ENCODE measurements around the gene SPOCK1. TPM values are rescaled to one million over a fixed set of nuclear protein-coding genes. Genes with fewer than 3 reads are reported as not detected.

Gene SPOCK1
- total and polyA plus RNA-seq, 5 donors from 2014 or later = 0.27 TPM; not detected in 4

GRCh38 chr5:137370096-137371071, 128.7 kb downstream of the SPOCK1 start:
- H3K9me3 ChIP-seq (ENCODE audit: control insufficient read depth in 2 of 2, low read length in 2 of 2) = no peaks in the 10 kb centered on the region
- no peak for ATAC-seq (ENCODE audit: low read depth in 2 of 2)
- Mint-ChIP-seq H3K27me3 (peaks cover 6% of the 10 kb centered on the region), H3K27ac (peak overlapping the region in 1 of 3 donors; percentile 6), H3K4me1 (no peaks in the 10 kb centered on the region), H3K4me3 (no peak overlapping the region), H3K36me3 (no peaks in the 10 kb centered on the region), H3K9me3 (peaks cover 0 to 2% (median 0%) of the 10 kb centered on the region in 7 donors)
- H3K27me3 ChIP-seq (ENCODE audit: control insufficient read depth, insufficient read depth, low read length) = no peaks in the 10 kb centered on the region
- no peak overlapping the region for H3K27ac ChIP-seq (ENCODE audit: insufficient read depth, low read length, poor library complexity, severe bottlenecking)
- H3K36me3 ChIP-seq (ENCODE audit: control insufficient read depth, insufficient read depth, low read length) = no peaks in the 10 kb centered on the region
- no peak overlapping the region for H3K4me3 ChIP-seq (ENCODE audit: low read depth, low read length)
- no peak for DNase-seq
- no peaks in the 10 kb centered on the region for H3K4me1 ChIP-seq (ENCODE audit: control insufficient read depth, insufficient read depth, low read length, poor library complexity, severe bottlenecking)

GRCh38 chr5:137368651-137369050, 130.5 kb downstream of the SPOCK1 start:
- Histone ChIP-seq H3K27ac (ENCODE audit: insufficient read depth, low read length, poor library complexity, severe bottlenecking) (no peak overlapping the region), H3K27me3 (ENCODE audit: control insufficient read depth, insufficient read depth, low read length) (no peaks in the 10 kb centered on the region), H3K4me3 (ENCODE audit: low read depth, low read length) (no peak overlapping the region), H3K36me3 (ENCODE audit: control insufficient read depth, insufficient read depth, low read length) (no peaks in the 10 kb centered on the region), H3K9me3 (ENCODE audit: control insufficient read depth in 2 of 2, low read length in 2 of 2) (no peaks in the 10 kb centered on the region), H3K4me1 (ENCODE audit: control insufficient read depth, insufficient read depth, low read length, poor library complexity, severe bottlenecking) (no peaks in the 10 kb centered on the region)
- DNase-seq = no peak
- no peak for ATAC-seq (ENCODE audit: low read depth in 2 of 2)
- no peaks in the 10 kb centered on the region for H3K4me1 Mint-ChIP-seq
- H3K27me3 Mint-ChIP-seq = peaks cover 6% of the 10 kb centered on the region
- peaks cover 0 to 2% (median 0%) of the 10 kb centered on the region in 7 donors for H3K9me3 Mint-ChIP-seq
- no peaks in the 10 kb centered on the region for H3K36me3 Mint-ChIP-seq
- no peak overlapping the region for H3K4me3 Mint-ChIP-seq
- no peak overlapping the region for H3K27ac Mint-ChIP-seq

GRCh38 chr5:137367951-137368350, 131.2 kb downstream of the SPOCK1 start:
- H3K27ac Mint-ChIP-seq = no peak overlapping the region
- H3K4me1 ChIP-seq (ENCODE audit: control insufficient read depth, insufficient read depth, low read length, poor library complexity, severe bottlenecking) = no peaks in the 10 kb centered on the region
- DNase-seq (no peak), ATAC-seq (ENCODE audit: low read depth in 2 of 2) (no peak)
- peaks cover 6% of the 10 kb centered on the region for H3K27me3 Mint-ChIP-seq
- no peak overlapping the region for H3K4me3 ChIP-seq (ENCODE audit: low read depth, low read length)
- no peaks in the 10 kb centered on the region for H3K27me3 ChIP-seq (ENCODE audit: control insufficient read depth, insufficient read depth, low read length)
- H3K27ac ChIP-seq (ENCODE audit: insufficient read depth, low read length, poor library complexity, severe bottlenecking) = no peak overlapping the region
- H3K9me3 ChIP-seq (ENCODE audit: control insufficient read depth in 2 of 2, low read length in 2 of 2) = no peaks in the 10 kb centered on the region
- H3K36me3 ChIP-seq (ENCODE audit: control insufficient read depth, insufficient read depth, low read length) = no peaks in the 10 kb centered on the region
- H3K4me1 Mint-ChIP-seq = no peaks in the 10 kb centered on the region
- H3K9me3 Mint-ChIP-seq = peaks cover 0 to 2% (median 0%) of the 10 kb centered on the region in 7 donors
- no peaks in the 10 kb centered on the region for H3K36me3 Mint-ChIP-seq
- no peak overlapping the region for H3K4me3 Mint-ChIP-seq

GRCh38 chr5:137366526-137366925, 132.6 kb downstream of the SPOCK1 start:
- no peaks in the 10 kb centered on the region for H3K9me3 Mint-ChIP-seq
- Histone ChIP-seq H3K36me3 (ENCODE audit: control insufficient read depth, insufficient read depth, low read length) (no peaks in the 10 kb centered on the region), H3K27ac (ENCODE audit: insufficient read depth, low read length, poor library complexity, severe bottlenecking) (no peak overlapping the region), H3K27me3 (ENCODE audit: control insufficient read depth, insufficient read depth, low read length) (no peaks in the 10 kb centered on the region), H3K4me3 (ENCODE audit: low read depth, low read length) (no peak overlapping the region), H3K9me3 (ENCODE audit: control insufficient read depth in 2 of 2, low read length in 2 of 2) (no peaks in the 10 kb centered on the region), H3K4me1 (ENCODE audit: control insufficient read depth, insufficient read depth, low read length, poor library complexity, severe bottlenecking) (no peaks in the 10 kb centered on the region)
- no peak overlapping the region for H3K4me3 Mint-ChIP-seq
- H3K36me3 Mint-ChIP-seq = no peaks in the 10 kb centered on the region
- DNase-seq (no peak), ATAC-seq (ENCODE audit: low read depth in 2 of 2) (no peak)
- peaks cover 6% of the 10 kb centered on the region for H3K27me3 Mint-ChIP-seq
- H3K4me1 Mint-ChIP-seq = no peaks in the 10 kb centered on the region
- no peak overlapping the region for H3K27ac Mint-ChIP-seq

- DNase-seq = no peak
- H3K27ac Mint-ChIP-seq = no peak overlapping the region
- Histone ChIP-seq H3K36me3 (ENCODE audit: control insufficient read depth, insufficient read depth, low read length) (no peaks in the 10 kb centered on the region), H3K4me3 (ENCODE audit: low read depth, low read length) (no peak overlapping the region), H3K9me3 (ENCODE audit: control insufficient read depth in 2 of 2, low read length in 2 of 2) (no peaks in the 10 kb centered on the region), H3K27ac (ENCODE audit: insufficient read depth, low read length, poor library complexity, severe bottlenecking) (no peak overlapping the region), H3K27me3 (ENCODE audit: control insufficient read depth, insufficient read depth, low read length) (no peaks in the 10 kb centered on the region), H3K4me1 (ENCODE audit: control insufficient read depth, insufficient read depth, low read length, poor library complexity, severe bottlenecking) (no peaks in the 10 kb centered on the region)
- H3K9me3 Mint-ChIP-seq = no peaks in the 10 kb centered on the region
- H3K27me3 Mint-ChIP-seq = peaks cover 6% of the 10 kb centered on the region
- H3K36me3 Mint-ChIP-seq = no peaks in the 10 kb centered on the region
- H3K4me1 Mint-ChIP-seq = no peaks in the 10 kb centered on the region
- no peak for ATAC-seq (ENCODE audit: low read depth in 2 of 2)
- H3K4me3 Mint-ChIP-seq = no peak overlapping the region
Measured at GRCh38 chr5:137365126-137365865, 133.8 kb downstream of the SPOCK1 start.

- Mint-ChIP-seq H3K4me1 (no peaks in the 10 kb centered on the region), H3K4me3 (no peak overlapping the region), H3K9me3 (no peaks in the 10 kb centered on the region), H3K27ac (no peak overlapping the region), H3K27me3 (no peaks in the 10 kb centered on the region), H3K36me3 (no peaks in the 10 kb centered on the region)
- Histone ChIP-seq H3K36me3 (ENCODE audit: control insufficient read depth, insufficient read depth, low read length) (no peaks in the 10 kb centered on the region), H3K27me3 (ENCODE audit: control insufficient read depth, insufficient read depth, low read length) (no peaks in the 10 kb centered on the region), H3K4me3 (ENCODE audit: low read depth, low read length) (no peak overlapping the region), H3K27ac (ENCODE audit: insufficient read depth, low read length, poor library complexity, severe bottlenecking) (no peak overlapping the region), H3K9me3 (ENCODE audit: control insufficient read depth in 2 of 2, low read length in 2 of 2) (no peaks in the 10 kb centered on the region), H3K4me1 (ENCODE audit: control insufficient read depth, insufficient read depth, low read length, poor library complexity, severe bottlenecking) (no peaks in the 10 kb centered on the region)
- ATAC-seq (ENCODE audit: low read depth in 2 of 2) (no peak), DNase-seq (no peak)
Measured at GRCh38 chr5:137361280-137361679, 137.8 kb downstream of the SPOCK1 start.

- no peak for ATAC-seq (ENCODE audit: low read depth in 2 of 2)
- H3K27me3 ChIP-seq (ENCODE audit: control insufficient read depth, insufficient read depth, low read length) = no peaks in the 10 kb centered on the region
Measured at GRCh38 chr5:137360607-137361006, 138.5 kb downstream of the SPOCK1 start.

More at GRCh38 chr5:137360607-137361006, 138.5 kb downstream of the SPOCK1 start:
- Histone ChIP-seq H3K4me1 (ENCODE audit: control insufficient read depth, insufficient read depth, low read length, poor library complexity, severe bottlenecking) (no peaks in the 10 kb centered on the region), H3K27ac (ENCODE audit: insufficient read depth, low read length, poor library complexity, severe bottlenecking) (no peak overlapping the region), H3K9me3 (ENCODE audit: control insufficient read depth in 2 of 2, low read length in 2 of 2) (no peaks in the 10 kb centered on the region), H3K4me3 (ENCODE audit: low read depth, low read length) (no peak overlapping the region), H3K36me3 (ENCODE audit: control insufficient read depth, insufficient read depth, low read length) (no peaks in the 10 kb centered on the region)
- H3K4me1 Mint-ChIP-seq = no peaks in the 10 kb centered on the region
- H3K27ac Mint-ChIP-seq = no peak overlapping the region
- no peaks in the 10 kb centered on the region for H3K36me3 Mint-ChIP-seq
- H3K27me3 Mint-ChIP-seq = no peaks in the 10 kb centered on the region
- H3K4me3 Mint-ChIP-seq = no peak overlapping the region
- no peak for DNase-seq
- no peaks in the 10 kb centered on the region for H3K9me3 Mint-ChIP-seq

Measured in CD4-positive, CD25-positive, alpha-beta regulatory T cell (primary cell).